HG02885 (cell line): Measurements from ENCODE around the gene QSER1.
A peak's percentile ranks its signal among the peaks of the same experiment; 100 is the strongest.
"Not testable (repeated sequence)": the region's sequence is repeated elsewhere in the genome, so short reads cannot be mapped to it uniquely, and the experiment has no call there.

Source experiments
- ATAC-seq: cut with Tn5 transposase; IDR thresholded peaks from one replicate; pipeline ENCODE4 v1.9.1; 2021; ENCODE audit warnings: mild to moderate bottlenecking; ENCODE audit not compliant: unreplicated experiment, poor library complexity

QSER1 gene

DNA sequence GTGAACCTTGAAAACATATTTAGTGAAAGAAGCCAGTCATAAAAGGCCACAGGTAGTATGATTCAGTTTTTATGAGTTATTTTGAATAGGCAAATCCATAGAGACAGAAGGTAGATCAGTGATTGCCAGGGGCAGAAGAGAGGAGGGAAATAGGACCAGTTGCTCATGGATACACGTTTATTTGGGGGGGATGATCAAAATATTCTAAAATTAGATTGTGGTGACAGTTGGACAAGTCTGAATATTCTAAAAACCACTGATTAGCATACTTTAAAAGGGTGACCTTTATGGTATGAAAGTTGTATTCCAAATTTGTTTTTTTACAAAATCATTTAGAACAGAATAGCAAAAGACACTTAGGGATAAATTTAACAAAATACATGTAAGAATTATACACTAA, 28.6 kb downstream of the QSER1 start:
- no peak for ATAC-seq

DNA sequence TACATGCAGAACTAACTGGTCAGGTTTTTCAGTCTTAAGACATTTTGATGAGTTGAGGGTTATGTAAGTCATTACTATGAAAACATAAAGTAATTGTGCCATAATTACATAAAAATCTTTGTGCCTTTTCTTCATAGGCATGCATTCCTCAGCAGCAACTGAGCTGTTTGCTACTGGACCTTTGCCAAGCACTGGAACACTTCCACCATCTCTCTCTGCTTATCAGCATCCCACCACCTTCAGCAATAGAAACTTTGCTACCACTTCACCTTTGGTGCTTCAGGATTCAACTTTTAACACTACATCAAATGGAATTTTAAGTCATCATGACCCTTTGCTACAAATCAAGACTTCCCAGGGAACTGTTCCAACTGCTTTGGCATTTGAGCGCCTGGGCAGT, 39.0 kb downstream of the QSER1 start:
- no peak for ATAC-seq

GRCh38 chr11:32932196-32932595, 39.6 kb downstream of the QSER1 start:
- ATAC-seq: no peak

DNA sequence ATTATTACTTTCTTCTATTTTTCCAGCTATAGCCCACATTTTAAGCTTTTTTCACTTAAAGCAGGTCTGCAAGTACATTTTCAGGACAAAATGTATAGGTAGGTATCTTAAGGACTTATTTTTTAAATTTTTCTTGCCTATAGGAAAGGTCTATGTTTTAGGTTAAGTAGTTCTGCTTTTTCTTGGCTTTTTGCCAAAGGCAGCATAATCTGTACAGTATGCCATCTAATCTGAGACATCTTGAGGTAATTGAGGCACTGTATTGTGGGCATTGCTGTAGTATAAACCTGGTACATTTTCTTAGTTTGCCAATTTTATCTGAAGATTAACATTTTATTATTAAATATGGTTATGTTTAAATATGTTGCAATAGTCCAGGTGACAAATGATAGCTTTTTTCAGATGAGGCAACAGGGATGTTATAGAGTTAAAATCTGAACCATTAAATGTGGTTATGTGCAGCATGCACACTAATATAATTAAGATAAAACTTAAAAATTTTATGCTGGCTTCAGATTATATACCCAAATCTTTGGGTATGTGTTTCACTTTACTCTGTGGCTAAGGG, 42.9 kb downstream of the QSER1 start:
- no peak for ATAC-seq

- not testable (repeated sequence) for ATAC-seq
Observed at GRCh38 chr11:32936178-32936577, 43.6 kb downstream of the QSER1 start.

DNA sequence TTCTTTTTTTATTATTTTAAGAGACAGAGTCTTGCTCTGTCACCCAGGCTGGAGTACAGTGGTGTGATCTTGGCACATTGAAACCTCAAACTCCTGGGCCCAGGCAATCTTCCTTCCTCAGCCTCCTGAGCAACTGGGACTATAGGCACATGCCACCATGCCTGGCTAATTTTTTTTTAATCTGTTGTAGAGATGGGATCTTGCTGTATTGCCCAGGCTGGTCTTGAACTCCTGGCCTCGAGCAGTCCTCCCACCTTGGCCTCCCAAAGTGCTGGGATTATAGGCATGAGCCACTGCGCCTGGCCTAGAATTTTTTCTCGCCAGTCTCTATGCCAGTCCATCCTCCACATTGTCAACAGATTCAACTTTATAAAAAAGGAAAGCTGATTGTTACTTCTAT, 44.7 kb downstream of the QSER1 start:
- ATAC-seq: not testable (repeated sequence)

GRCh38 chr11:32939046-32939445, 46.4 kb downstream of the QSER1 start:
- peak; percentile 75 for ATAC-seq

GRCh38 chr11:32939866-32940265, 47.3 kb downstream of the QSER1 start:
- no peak for ATAC-seq

GRCh38 chr11:32940865-32941264, 48.3 kb downstream of the QSER1 start:
- ATAC-seq: peak; percentile 64

DNA sequence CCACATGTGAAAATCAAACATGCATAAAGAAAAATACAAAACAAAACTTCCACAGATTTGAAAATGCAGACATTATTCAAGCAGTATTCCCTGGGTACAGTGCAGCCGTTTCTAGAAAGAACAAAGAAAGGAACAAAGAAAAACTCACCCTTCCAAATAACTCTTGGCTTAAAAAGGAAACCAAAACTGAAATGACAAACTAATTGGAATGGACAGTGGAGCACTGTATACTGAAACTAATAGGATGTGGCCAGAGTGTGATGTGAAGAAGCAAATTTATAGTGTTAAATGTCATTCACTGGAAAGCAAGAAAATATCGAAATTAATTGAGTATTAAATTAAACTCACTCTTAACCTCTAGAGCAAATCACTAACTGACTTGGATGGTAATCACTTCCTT, 55.4 kb downstream of the QSER1 start:
- no peak for ATAC-seq

- no peak for ATAC-seq
Observed at GRCh38 chr11:32949739-32950138, 57.1 kb downstream of the QSER1 start.

GRCh38 chr11:32952421-32952820, 59.8 kb downstream of the QSER1 start:
- no peak for ATAC-seq

GRCh38 chr11:32953700-32954099, 61.1 kb downstream of the QSER1 start:
- no peak for ATAC-seq

- ATAC-seq: no peak
Observed at GRCh38 chr11:32960553-32961164, 68.0 kb downstream of the QSER1 start.

DNA sequence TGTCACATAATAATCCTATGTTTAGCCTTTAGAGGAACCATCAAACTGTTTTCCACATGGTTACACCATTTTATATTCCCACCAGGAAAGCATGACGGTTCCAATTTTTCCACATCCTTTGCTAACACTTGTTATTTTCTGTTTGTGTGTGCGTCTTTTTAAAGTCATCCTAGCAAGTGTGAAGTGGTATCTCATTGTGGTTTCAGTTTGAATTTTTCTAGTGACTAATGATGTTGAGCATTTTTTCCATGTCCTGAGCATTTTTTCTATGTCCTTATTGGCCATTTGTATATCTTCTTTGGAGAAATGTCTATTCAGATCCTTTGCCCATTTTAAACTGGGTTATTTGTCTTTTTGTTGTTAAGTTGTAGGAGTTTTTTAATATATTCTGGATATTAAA, 69.4 kb downstream of the QSER1 start:
- ATAC-seq: no peak

GRCh38 chr11:32963721-32964120, 71.1 kb downstream of the QSER1 start:
- no peak for ATAC-seq

DNA sequence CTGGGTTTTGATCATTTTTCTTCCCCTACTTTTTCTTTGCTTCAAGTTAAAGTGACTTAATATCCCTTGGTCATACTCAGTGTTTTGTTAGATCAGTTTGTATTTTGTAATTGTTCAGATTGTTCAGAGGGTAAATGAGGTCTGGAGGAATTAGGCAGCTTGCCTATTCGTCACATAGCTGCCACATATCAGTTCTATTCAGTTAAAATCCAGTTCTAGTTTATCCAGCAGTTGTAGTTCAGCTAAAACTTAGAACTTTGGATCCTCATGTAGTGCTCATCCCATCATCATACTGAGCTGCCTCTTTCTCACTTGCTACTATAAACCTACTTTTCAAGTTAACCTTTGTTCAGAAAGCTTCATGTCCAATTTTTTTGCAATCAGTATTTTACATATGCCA, 75.9 kb downstream of the QSER1 start:
- ATAC-seq: no peak

DNA sequence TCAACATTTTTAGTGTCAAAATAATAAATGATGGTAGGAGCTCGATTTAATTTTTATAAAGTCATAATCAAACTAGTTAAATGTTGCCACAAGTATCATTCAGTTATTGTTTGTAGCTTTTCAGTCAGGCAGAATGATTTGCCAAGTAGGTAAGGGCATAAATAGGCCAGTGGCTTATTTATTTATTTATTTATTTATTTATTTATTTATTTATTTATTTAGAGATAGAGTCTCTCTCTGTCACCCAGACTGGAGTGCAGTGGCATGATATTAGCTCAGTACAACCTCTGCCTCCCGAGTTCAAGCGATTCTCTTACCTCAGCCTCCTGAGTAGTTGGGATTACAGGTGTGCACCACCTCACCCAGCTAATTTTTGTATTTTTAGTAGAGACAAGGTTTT, 79.6 kb downstream of the QSER1 start:
- not testable (repeated sequence) for ATAC-seq

DNA sequence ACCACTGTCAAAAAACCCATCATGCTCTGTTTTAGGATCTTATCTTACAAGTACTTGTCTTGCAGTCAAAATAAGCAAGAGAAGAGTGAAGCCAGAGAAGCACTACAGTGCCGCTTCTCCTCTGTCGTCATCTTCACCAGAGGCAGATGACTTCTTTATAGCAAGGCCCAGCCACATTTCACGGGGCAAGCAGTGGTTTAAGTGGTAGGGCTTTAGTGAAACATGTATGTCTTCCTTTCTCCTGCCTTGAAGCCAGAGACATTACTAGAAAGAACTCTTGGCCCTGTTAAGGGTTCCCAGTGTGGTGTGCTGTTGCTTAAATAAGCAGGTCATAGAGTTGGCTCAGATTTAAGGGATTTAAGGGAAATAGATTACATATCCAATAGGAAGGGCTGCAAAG, 80.2 kb downstream of the QSER1 start:
- ATAC-seq: no peak

GRCh38 chr11:32982626-32983025, 90.0 kb downstream of the QSER1 start:
- ATAC-seq: no peak

- ATAC-seq: no peak
Observed at GRCh38 chr11:32983506-32983905, 90.9 kb downstream of the QSER1 start.

DNA sequence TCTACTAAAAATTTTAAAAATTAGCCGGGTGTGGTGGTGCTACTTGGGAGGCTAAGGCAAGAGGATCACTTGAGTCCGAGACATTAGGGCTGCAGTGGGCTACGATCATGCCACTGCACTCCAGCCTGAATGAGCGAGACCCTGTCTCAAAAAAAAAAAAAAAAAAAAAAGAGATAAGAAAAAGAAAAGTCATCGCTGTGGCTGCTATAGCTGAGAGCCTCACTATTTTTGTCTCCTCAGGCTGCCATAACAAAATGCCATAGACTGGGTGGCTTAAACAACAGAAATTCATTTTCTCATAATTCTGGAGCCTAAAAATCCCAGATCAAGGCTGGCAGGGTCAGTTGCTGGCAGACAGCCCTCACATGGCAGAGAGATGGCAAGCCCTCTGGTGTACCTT, 93.0 kb downstream of the QSER1 start:
- ATAC-seq: no peak
